GM19324 (cell line): Measurements from ENCODE around the gene WDR1.

Source experiments
- ATAC-seq: cut with Tn5 transposase; IDR thresholded peaks from one replicate; pipeline ENCODE4 v1.9.1; 2021; ENCODE audit warnings: mild to moderate bottlenecking, moderate library complexity; ENCODE audit not compliant: unreplicated experiment, low FRiP score

The WDR1 gene

GRCh38 chr4:10115797-10116568 lies 616 bp downstream of the WDR1 start:
- peak; percentile 57 for ATAC-seq

- no peak for ATAC-seq
Measured at GRCh38 chr4:10115271-10115796, 1.3 kb downstream of the WDR1 start.

- no peak for ATAC-seq
Measured at GRCh38 chr4:10114607-10115006, 2.0 kb downstream of the WDR1 start.

- no peak for ATAC-seq
Measured at GRCh38 chr4:10114147-10114546, 2.5 kb downstream of the WDR1 start.

GRCh38 chr4:10113362-10114047 lies 3.1 kb downstream of the WDR1 start:
- no peak for ATAC-seq

GRCh38 chr4:10112658-10113284 lies 3.8 kb downstream of the WDR1 start:
- no peak for ATAC-seq

- no peak for ATAC-seq
Measured at GRCh38 chr4:10111067-10111801, 5.4 kb downstream of the WDR1 start.

- no peak for ATAC-seq
Measured at GRCh38 chr4:10109995-10110670, 6.5 kb downstream of the WDR1 start.

GRCh38 chr4:10108818-10109783 lies 7.5 kb downstream of the WDR1 start:
- no peak for ATAC-seq

- no peak for ATAC-seq
Measured at GRCh38 chr4:10108391-10108790, 8.2 kb downstream of the WDR1 start.

GRCh38 chr4:10107111-10108091 lies 9.2 kb downstream of the WDR1 start:
- no peak for ATAC-seq

- no peak for ATAC-seq
Measured at GRCh38 chr4:10106421-10107039, 10.1 kb downstream of the WDR1 start.

GRCh38 chr4:10105920-10106319 lies 10.7 kb downstream of the WDR1 start:
- no peak for ATAC-seq

- no peak for ATAC-seq
Measured at GRCh38 chr4:10105421-10105820, 11.2 kb downstream of the WDR1 start.

- no peak for ATAC-seq
Measured at GRCh38 chr4:10104991-10105276, 11.7 kb downstream of the WDR1 start.

- no peak for ATAC-seq
Measured at GRCh38 chr4:10104211-10104990, 12.2 kb downstream of the WDR1 start.
